IPS-20b (cell line): ENCODE measurements around the gene TPD52L1.

ENCODE experiments used
- H3K27ac ChIP-seq: one replicate; pipeline ENCODE4 v1.5.1; 2013; ENCODE audit warnings: low read length
- H3K27me3 ChIP-seq: 2 replicates; pipeline ENCODE4 v1.6.1; 2013; ENCODE audit warnings: mild to moderate bottlenecking, low read length, inconsistent platforms; ENCODE audit not compliant: insufficient read depth
- H3K36me3 ChIP-seq: 2 replicates; pipeline ENCODE4 v1.6.1; 2013; ENCODE audit warnings: low read depth, mild to moderate bottlenecking, inconsistent platforms, low read length, moderate library complexity; ENCODE audit not compliant: insufficient read depth
- H3K4me1 ChIP-seq: 2 replicates; pipeline ENCODE4 v1.6.1; 2013; ENCODE audit warnings: mild to moderate bottlenecking, control low read depth, inconsistent platforms, low read length, moderate library complexity; ENCODE audit not compliant: insufficient read depth
- H3K4me3 ChIP-seq: 2 replicates; pipeline ENCODE4 v1.5.1; 2013; ENCODE audit warnings: mild to moderate bottlenecking, low read length, inconsistent platforms
- H3K9ac ChIP-seq: 2 replicates; pipeline ENCODE4 v1.6.1; 2013; ENCODE audit warnings: low read depth, mild to moderate bottlenecking, inconsistent platforms, low read length, moderate library complexity
- H3K9me3 ChIP-seq: 2 replicates; pipeline ENCODE4 v1.6.1; 2013; ENCODE audit warnings: mild to moderate bottlenecking, low read depth, low read length, inconsistent platforms; ENCODE audit not compliant: insufficient read depth

Gene TPD52L1

GRCh38 chr6:125231133-125231532 is 77.6 kb downstream of the TPD52L1 start:
- no peaks in the 10 kb centered on the region for H3K4me1 ChIP-seq
- no peak overlapping the region for H3K27ac ChIP-seq
- no peaks in the 10 kb centered on the region for H3K27me3 ChIP-seq
- H3K9ac ChIP-seq = no peak overlapping the region
- H3K4me3 ChIP-seq = no peak overlapping the region
- no peaks in the 10 kb centered on the region for H3K9me3 ChIP-seq
- H3K36me3 ChIP-seq = no peaks in the 10 kb centered on the region

GRCh38 chr6:125231574-125232343 is 78.2 kb downstream of the TPD52L1 start:
- no peaks in the 10 kb centered on the region for H3K36me3 ChIP-seq
- no peaks in the 10 kb centered on the region for H3K9me3 ChIP-seq
- no peak overlapping the region for H3K27ac ChIP-seq
- H3K9ac ChIP-seq = no peak overlapping the region
- H3K4me1 ChIP-seq = no peaks in the 10 kb centered on the region
- H3K27me3 ChIP-seq = no peaks in the 10 kb centered on the region
- H3K4me3 ChIP-seq = no peak overlapping the region

GRCh38 chr6:125232466-125232865 is 78.9 kb downstream of the TPD52L1 start:
- Histone ChIP-seq H3K27ac (no peak overlapping the region), H3K9ac (no peak overlapping the region), H3K9me3 (no peaks in the 10 kb centered on the region), H3K4me3 (no peak overlapping the region), H3K27me3 (no peaks in the 10 kb centered on the region), H3K36me3 (no peaks in the 10 kb centered on the region), H3K4me1 (no peaks in the 10 kb centered on the region)

- no peaks in the 10 kb centered on the region for H3K36me3 ChIP-seq
- H3K4me1 ChIP-seq = no peaks in the 10 kb centered on the region
- no peaks in the 10 kb centered on the region for H3K9me3 ChIP-seq
- no peaks in the 10 kb centered on the region for H3K27me3 ChIP-seq
- no peak overlapping the region for H3K4me3 ChIP-seq
- H3K9ac ChIP-seq = no peak overlapping the region
- no peak overlapping the region for H3K27ac ChIP-seq
Observed at GRCh38 chr6:125233202-125233601, 79.6 kb downstream of the TPD52L1 start.

GRCh38 chr6:125236536-125237327 is 83.2 kb downstream of the TPD52L1 start:
- H3K27ac ChIP-seq = no peak overlapping the region
- H3K9ac ChIP-seq = no peak overlapping the region
- no peak overlapping the region for H3K4me3 ChIP-seq
- no peaks in the 10 kb centered on the region for H3K36me3 ChIP-seq
- H3K9me3 ChIP-seq = no peaks in the 10 kb centered on the region
- no peaks in the 10 kb centered on the region for H3K4me1 ChIP-seq
- H3K27me3 ChIP-seq = no peaks in the 10 kb centered on the region

GRCh38 chr6:125237764-125238163 is 84.2 kb downstream of the TPD52L1 start:
- no peak overlapping the region for H3K27ac ChIP-seq
- no peaks in the 10 kb centered on the region for H3K4me1 ChIP-seq
- H3K9me3 ChIP-seq = no peaks in the 10 kb centered on the region
- no peak overlapping the region for H3K9ac ChIP-seq
- H3K4me3 ChIP-seq = no peak overlapping the region
- no peaks in the 10 kb centered on the region for H3K36me3 ChIP-seq
- no peaks in the 10 kb centered on the region for H3K27me3 ChIP-seq

GRCh38 chr6:125245109-125245508 is 91.5 kb downstream of the TPD52L1 start:
- H3K9ac ChIP-seq = no peak overlapping the region
- no peaks in the 10 kb centered on the region for H3K27me3 ChIP-seq
- no peaks in the 10 kb centered on the region for H3K9me3 ChIP-seq
- H3K27ac ChIP-seq = no peak overlapping the region
- H3K4me1 ChIP-seq = peaks cover 10% of the 10 kb centered on the region; the same call in 1 of the 2 replicates
- H3K4me3 ChIP-seq = no peak overlapping the region
- no peaks in the 10 kb centered on the region for H3K36me3 ChIP-seq

GRCh38 chr6:125245523-125246264 is 92.1 kb downstream of the TPD52L1 start:
- H3K4me1 ChIP-seq = peaks cover 13% of the 10 kb centered on the region; the same call in 1 of the 2 replicates
- no peaks in the 10 kb centered on the region for H3K36me3 ChIP-seq
- H3K4me3 ChIP-seq = no peak overlapping the region
- H3K27ac ChIP-seq = no peak overlapping the region
- no peaks in the 10 kb centered on the region for H3K9me3 ChIP-seq
- no peaks in the 10 kb centered on the region for H3K27me3 ChIP-seq
- no peak overlapping the region for H3K9ac ChIP-seq

GRCh38 chr6:125246566-125246965 is 93.0 kb downstream of the TPD52L1 start:
- no peak overlapping the region for H3K27ac ChIP-seq

GRCh38 chr6:125248136-125248535 is 94.6 kb downstream of the TPD52L1 start:
- Histone ChIP-seq H3K4me1 (peaks cover 13% of the 10 kb centered on the region; the same call in 1 of the 2 replicates), H3K4me3 (no peak overlapping the region), H3K27me3 (no peaks in the 10 kb centered on the region), H3K9me3 (no peaks in the 10 kb centered on the region), H3K27ac (no peak overlapping the region), H3K36me3 (no peaks in the 10 kb centered on the region), H3K9ac (no peak overlapping the region)

More at GRCh38 chr6:125246566-125246965, 93.0 kb downstream of the TPD52L1 start:
- H3K9me3 ChIP-seq = no peaks in the 10 kb centered on the region
- no peak overlapping the region for H3K9ac ChIP-seq
- H3K4me3 ChIP-seq = no peak overlapping the region
- H3K36me3 ChIP-seq = no peaks in the 10 kb centered on the region
- H3K4me1 ChIP-seq = peaks cover 13% of the 10 kb centered on the region; the same call in 1 of the 2 replicates
- H3K27me3 ChIP-seq = no peaks in the 10 kb centered on the region

- no peak overlapping the region for H3K4me3 ChIP-seq
- no peak overlapping the region for H3K27ac ChIP-seq
- no peaks in the 10 kb centered on the region for H3K9me3 ChIP-seq
- no peaks in the 10 kb centered on the region for H3K27me3 ChIP-seq
- H3K9ac ChIP-seq = no peak overlapping the region
- H3K4me1 ChIP-seq = peaks cover 8% of the 10 kb centered on the region; the same call in 1 of the 2 replicates
- no peaks in the 10 kb centered on the region for H3K36me3 ChIP-seq
Observed at GRCh38 chr6:125250511-125250910, 96.9 kb downstream of the TPD52L1 start.
